Central memory CD4-positive, alpha-beta T cell (primary cell): ENCODE measurements around the gene XYLT1.
A peak's percentile ranks its signal among the peaks of the same experiment; 100 is the strongest.
"Not testable (repeated sequence)": the region's sequence is repeated elsewhere in the genome, so short reads cannot be mapped to it uniquely, and the experiment has no call there.

Experiments used
- DNase-seq: peaks from one replicate; pipeline ENCODE4 v3.0.0; 2022
- total RNA-seq, 3 experiments: gene quantifications; one replicate each; lab custom pipeline; 2026; lab: John Stamatoyannopoulos, UW

Gene XYLT1, protein sequence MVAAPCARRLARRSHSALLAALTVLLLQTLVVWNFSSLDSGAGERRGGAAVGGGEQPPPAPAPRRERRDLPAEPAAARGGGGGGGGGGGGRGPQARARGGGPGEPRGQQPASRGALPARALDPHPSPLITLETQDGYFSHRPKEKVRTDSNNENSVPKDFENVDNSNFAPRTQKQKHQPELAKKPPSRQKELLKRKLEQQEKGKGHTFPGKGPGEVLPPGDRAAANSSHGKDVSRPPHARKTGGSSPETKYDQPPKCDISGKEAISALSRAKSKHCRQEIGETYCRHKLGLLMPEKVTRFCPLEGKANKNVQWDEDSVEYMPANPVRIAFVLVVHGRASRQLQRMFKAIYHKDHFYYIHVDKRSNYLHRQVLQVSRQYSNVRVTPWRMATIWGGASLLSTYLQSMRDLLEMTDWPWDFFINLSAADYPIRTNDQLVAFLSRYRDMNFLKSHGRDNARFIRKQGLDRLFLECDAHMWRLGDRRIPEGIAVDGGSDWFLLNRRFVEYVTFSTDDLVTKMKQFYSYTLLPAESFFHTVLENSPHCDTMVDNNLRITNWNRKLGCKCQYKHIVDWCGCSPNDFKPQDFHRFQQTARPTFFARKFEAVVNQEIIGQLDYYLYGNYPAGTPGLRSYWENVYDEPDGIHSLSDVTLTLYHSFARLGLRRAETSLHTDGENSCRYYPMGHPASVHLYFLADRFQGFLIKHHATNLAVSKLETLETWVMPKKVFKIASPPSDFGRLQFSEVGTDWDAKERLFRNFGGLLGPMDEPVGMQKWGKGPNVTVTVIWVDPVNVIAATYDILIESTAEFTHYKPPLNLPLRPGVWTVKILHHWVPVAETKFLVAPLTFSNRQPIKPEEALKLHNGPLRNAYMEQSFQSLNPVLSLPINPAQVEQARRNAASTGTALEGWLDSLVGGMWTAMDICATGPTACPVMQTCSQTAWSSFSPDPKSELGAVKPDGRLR
- total RNA-seq: 7.9 to 123 (median 59.2) reads per million in 3 experiments

DNA sequence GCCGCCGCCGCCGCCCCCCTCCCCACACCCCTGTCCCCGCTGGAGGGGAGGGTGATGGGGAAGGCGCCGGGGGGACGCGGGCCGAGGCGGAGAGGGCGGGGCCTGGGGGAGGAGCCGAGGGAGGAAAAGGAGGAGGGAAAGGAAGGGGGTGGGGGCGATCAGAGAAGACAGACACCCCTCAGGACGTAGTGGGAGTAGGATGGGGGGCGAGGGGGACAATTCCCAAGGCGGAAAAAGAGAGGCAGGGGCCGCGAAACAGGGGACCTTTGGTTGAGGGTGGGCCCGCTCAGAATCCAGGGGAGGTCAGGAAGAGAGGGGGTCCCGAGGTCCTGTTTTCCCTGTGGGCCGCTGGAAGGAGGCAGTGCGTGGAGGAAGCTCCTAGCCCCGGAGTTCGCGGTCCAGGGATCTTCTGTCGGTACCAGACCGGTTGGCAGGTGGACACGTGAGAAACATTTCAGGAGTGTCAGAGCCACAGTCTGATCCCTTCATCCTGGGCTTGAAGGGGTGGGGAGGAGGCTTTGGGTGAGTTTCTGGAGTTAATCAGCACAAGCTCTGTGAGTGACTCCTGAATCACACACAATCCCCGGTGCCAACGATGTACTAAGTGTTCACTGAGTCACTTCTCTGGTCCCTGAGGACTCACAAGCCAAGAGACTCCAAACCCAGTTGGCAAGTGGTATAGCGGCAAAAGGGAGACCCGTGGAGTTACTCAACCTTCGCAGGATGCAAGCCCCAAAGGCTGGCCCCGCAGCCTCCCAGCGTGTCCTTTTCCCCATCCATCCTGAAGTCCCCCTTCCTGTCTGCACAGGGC lies at the start of gene XYLT1:
XYLT1 (minus strand) TSS at position 53 of the 811 bp plus-strand sequence. CDS start 164 bp downstream, outside the sequence.
- DNase-seq: peak; percentile 41

DNA sequence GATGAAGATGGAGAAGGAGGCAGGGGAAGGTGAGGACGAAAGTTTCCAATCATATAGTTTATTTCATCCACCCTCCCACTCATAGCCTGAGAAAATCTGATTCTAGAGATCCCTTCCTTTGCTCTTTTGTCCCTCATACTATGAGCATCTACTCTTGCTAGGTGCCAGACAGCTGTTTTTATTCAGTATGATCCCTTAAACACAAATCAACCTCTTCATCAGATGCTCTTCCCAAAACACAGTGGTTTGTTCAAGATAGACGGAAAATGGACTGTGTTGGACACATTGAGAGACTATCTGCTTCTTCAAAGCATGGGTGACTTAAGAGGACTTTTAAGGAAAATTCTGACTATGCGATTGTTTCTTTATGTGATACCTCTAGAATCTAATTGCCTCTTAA lies 49.4 kb upstream of the XYLT1 start:
- no peak for DNase-seq

DNA sequence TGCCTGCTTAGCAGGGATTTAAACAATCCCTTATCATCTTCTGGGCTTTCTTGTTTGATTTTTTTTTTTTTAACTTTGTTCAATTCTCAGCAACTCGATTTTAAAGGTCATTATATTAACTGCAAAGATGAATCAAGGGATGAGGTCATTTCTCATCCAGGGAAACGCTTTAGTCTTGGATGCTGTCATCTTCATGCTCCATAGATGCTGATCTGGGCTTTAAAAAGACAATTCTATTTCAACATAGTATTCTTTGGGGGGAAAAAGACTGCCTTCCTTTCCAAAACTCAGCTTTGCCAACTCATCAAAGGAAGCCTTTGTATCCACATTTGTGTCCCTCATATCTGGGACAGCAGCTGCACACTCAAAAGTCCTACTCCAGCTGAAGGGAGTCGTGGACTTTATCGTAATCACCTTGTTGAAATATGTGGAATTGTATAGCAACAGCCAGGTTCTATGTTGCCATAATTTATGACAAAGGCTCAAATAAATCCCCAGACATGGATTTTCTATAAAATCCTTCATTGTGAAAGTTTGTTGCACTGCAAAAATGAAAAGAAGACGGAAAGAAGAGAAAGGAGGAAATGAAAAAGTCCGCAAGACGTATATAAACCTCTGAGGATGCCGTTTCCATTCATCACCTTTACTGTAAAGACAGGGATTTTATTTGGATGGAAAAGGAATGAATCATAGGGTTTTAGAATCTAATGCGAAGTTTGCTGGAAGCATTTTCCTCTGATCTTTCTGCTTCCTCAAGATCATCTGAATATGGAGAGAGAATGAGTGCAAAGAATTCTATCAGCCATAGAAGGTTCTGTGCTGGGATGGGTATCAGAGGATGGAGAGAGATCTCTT lies 48.6 kb upstream of the XYLT1 start:
- no peak for DNase-seq

DNA sequence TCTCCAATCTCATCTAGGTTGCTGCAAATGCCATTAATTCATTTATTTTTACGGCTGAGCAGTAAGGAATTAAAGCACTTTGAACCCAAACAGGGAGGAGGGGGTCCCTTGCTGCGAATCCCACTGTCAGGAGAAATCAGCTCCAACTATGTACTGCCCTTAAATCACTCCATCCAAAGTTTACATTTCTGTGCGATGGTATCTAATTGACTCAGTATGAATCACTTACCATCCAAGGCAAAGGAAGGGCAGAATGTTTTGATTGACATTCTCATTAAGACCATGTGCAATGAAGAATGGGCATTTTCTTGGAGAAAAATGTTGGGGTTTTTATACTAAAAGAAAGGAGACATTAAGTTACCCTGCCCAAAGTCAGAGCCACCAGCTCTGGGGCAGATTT lies 47.7 kb upstream of the XYLT1 start:
- DNase-seq: no peak

DNA sequence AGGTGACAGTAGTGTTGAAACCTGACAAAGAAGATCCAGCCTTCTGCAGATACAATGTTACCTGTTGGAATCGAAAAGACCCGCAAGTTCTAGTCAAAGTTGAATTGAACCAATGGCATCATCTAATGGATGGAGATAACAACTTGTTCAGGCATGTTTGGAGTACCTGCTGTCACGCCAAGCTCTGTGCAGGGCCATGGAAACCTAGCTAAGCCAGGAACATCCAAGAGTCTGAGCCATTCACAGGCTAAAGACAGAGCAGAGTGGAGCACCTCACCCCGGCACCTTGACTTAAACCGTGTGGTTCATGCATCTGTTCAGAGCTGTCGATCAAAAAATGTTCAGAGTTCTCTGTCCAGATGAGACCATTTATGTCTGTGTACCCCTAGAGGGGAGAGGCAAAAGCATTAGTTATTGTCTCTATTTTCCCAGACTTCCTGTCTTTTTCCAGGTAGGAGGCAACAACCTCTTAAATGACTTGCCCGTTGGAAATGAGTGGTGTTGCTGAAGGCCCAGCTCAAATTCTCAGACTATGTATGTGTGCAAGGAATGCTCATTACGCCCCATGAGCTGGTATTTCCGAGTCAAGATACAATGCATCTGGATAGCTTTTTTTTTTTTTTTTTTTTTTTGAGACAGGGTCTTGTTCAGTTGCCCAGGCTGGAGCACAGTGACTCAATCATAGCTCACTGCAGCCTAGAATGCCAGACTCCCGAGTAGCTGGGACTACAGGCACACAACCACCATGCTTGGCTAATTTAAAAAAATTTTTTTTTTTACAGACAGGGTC lies 44.9 kb upstream of the XYLT1 start:
- no peak for DNase-seq

DNA sequence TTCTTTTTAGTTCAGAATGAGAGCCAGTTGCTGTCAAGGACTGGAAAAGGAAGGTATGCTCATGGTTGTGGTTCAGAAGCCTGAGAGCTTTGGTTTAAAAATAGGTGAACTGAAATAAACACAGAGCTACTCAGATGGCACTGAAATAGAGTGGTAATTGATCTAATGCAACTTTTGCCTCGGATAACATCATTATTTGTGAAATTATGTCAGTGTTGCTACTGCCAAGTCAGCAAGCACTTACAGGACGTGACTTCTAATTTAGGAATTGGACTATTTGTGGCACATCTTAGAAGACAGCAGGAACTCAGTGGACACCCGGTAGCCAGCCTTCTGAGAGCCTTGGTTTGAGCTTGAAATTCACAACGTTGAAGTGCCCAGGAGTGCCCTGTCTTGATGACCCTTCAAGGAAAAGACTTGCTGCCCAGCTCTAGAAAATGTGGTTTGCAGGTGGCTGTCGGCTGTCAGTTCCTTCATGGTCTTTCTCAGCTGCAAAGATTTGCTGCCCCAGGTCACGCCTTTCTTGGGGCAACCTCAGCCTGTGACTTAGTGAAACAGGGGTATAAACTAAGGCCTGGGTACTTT lies 42.0 kb upstream of the XYLT1 start:
- no peak for DNase-seq

DNA sequence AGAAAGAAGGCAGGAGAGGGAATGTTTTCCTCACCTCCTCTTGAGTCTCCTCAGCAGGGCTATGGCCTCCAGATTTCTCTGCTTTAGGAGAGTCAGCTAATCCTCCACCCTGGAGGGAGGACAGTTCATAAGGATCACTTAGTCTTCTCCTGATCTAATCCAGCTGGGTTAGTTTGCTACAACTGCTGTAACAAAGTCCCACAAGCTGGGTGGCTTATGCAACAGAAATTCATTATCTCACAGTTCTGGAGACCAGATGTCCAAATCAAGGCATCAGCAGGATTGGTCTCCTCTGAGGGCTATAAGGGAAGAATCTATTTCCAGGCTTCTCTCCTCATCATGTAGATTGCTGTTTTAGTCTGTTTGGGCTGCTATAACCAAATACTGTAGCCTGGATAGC lies 40.6 kb upstream of the XYLT1 start:
- DNase-seq: no peak

DNA sequence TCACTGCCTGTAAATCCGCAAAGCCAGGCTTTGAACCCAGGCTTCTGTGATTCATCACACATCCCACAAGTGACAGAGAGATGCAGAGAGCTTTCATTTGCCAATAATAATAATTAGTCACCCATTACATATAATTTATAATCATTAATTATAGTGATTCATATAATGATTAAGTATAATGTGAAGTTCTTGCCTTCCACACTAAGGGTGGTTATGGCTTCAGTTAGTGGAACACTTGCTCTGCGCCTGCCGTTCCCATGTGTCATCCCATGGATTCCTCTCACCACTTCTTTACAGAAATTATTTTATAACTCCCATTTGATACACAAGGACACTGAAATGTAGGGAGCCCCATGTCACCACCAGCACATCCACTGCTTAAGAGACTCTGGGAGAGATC lies 39.8 kb upstream of the XYLT1 start:
- no peak for DNase-seq

DNA sequence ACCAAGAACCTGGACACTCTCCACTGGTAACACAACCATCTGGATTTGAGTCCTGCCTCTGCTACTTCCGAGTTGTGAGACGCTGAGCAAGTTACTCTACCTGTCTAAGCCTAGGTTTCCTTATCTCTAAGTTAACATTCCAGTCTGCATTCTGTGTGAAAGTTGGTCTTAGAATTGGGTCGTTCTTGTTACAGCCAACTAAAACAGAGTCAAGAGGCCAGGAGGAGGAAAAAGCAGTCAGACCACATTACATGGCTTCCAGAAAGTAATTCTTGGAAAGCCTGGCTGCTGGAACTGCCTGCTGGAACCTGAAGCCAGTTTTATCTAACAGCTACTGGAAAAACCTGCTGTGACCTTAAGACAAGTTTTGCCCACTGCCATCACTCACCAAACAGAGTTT lies 38.4 kb upstream of the XYLT1 start:
- DNase-seq: no peak

DNA sequence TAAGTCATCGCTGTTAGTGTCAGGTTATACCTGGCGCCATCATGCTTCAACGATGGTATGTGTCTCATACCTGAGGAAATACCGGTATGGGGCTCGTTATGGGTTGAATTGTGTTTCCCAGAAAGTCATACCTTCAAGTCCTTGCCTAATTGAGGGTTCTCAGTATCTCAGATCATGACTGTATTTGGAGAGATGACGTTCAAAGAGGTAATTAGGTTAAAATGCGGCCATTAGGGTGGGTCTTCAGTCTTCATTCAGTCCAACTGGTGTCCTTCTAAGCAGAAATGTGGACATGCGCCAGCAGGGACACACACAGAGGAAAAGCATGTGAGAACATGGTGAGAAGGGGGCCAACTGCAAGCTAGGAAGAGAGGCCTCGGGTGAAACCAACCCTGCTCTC lies 37.5 kb upstream of the XYLT1 start:
- DNase-seq: no peak

DNA sequence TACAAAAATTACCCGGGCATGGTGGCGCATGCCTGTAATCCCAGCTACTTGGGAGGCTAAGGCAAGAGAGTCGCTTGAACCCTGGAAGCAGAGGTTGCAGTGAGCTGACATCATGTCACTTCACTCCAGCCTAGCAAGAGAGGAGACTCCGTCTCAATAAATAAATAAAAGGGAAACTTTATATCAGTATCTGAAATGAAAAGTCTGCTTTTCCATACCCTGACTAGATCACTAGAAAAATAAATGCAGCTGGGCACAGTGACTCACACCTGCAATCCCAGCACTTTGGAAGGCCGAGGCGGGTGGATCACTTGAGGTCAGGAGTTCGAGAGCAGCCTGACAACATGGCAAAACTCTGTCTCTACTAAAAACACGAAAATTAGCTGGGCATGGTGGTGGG lies 36.8 kb upstream of the XYLT1 start:
- not testable (repeated sequence) for DNase-seq

DNA sequence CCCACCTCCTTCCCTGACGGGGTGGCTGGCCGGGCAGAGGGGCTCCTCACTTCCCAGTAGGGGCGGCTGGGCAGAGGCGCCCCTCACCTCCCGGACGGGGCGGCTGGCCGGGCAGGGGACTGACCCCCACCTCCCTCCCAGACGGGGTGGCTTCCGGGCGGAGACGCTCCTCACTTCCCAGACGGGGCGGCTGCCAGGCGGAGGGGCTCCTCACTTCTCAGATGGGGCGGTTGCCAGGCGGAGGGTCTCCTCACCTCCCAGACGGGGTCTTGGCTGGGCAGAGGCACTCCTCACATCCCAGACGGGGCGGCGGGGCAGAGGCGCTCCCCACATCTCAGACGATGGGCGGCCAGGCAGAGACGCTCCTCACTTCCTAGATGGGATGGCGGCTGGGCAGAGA lies 35.1 kb upstream of the XYLT1 start:
- not testable (repeated sequence) for DNase-seq

DNA sequence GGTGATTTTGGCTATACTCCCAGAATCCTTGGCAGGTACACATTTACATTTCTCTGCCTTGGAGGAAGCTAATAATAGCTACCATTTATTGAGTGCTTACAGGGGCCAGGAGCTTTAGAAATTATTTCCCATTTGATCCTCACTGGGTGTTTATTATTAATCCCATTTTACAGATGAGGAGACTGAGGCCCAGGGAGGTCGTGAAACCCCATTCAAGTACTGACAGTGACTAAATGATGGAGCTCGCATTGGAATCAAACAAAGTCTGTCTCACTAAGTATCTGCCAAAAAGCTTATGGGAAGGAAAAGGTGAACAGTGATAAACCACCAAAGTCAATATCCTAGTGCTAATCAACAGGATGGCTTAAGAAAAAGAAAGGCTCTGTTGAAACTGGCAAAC lies 33.3 kb upstream of the XYLT1 start:
- no peak for DNase-seq

DNA sequence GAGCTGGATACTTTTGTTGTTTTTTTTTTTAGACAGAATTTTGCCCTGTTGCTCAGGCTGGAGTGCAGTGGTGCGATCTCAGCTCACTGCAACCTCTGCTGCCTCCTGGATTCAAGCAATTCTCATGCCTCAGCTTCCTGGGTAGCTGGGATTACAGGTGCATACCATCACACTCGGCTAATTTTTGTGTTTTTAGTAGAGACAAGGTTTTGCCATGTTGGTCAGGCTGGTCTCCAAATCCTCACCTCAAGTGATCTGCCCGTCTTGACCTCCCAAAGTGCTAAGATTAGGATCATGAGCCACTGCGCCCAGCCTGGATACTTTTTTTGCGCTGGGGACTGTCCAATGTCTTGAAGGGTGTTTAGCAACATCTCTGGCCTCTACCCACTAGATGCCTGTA lies 32.6 kb upstream of the XYLT1 start:
- no peak for DNase-seq

DNA sequence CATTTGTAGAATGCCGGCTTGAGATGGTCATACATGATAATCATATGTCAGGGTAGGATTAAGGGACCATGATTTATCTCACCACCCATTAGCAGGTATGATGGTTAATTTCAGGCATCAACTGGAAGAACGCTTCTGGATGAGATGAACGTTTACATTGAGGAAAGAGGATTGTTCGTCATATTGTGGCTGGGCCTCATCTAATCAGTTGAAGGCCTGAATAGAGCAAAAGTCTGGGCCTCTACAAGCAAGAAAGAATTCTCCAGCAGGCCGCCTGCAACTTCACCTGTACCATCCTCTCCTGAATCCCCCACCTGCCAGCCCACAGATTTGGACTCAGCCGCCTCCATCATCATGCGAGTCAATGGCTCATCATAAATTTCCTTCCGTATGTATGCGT lies 30.6 kb upstream of the XYLT1 start:
- no peak for DNase-seq

DNA sequence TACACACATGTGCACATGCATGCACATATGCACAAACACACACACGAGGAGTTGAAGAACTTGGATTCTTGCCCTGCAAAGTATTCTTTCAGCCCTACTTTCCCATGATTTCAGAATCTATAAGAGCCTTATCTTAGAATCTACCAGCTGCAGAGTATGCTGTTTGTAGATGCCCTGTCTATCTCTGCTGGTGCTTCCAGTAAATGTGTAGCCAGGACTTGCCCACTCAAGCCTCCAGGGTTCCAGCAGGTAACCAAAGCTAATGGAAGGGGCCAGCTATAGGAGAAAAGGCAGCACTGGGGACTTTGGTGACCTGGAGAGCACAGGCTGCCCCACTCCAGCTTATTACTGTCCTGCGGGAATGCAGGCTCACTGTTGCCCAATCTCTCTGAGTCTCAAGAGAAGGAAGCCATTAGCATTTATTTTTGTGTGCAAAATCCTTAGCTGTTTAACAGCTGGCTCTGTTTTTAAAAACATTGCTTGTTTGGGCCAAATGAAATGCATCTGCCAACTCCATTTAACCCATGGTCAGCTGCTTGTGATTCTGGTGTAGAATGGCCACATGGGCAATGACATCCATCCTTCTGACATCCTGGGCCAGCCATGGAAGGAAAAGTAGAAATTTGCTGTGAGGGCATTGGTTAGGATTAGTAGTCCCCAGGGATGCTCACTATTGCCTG lies 28.6 kb upstream of the XYLT1 start:
- no peak for DNase-seq

DNA sequence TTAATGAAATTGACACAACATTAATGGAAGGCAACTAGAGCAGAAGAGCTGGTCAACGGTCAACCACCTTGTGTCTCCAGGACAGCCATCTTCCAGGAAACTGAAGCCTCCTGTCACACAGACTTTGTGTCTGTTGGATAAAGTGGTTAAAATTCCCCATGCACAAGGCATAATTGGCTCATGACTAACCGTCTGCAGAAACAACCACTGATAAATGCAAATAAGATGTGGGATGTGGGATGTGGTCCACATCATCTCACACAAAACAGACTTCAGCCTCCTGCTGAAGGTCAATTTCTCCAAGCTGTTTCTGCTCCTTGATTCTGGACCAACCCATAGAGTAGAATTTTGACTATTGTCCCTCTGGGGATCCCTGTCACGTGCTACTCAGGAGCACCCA lies 26.9 kb upstream of the XYLT1 start:
- DNase-seq: no peak

DNA sequence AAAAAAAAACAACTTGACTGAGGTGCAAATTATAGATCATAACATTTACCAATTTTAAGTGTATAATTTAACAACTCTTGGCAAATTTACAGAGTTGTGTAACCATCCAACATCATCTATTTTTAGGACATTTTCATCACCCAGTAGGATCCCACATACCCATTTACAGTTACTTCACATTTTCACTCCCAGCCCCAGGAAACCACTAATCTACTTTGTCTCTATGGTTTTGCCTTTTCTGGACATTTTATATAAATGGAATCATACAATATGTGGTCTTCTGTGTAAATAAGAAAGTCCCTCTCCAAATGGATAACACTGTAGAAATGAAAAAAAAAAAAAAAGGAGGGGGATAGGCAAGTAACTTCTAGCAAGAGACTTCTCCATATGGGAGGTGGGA lies 26.1 kb upstream of the XYLT1 start:
- DNase-seq: no peak

DNA sequence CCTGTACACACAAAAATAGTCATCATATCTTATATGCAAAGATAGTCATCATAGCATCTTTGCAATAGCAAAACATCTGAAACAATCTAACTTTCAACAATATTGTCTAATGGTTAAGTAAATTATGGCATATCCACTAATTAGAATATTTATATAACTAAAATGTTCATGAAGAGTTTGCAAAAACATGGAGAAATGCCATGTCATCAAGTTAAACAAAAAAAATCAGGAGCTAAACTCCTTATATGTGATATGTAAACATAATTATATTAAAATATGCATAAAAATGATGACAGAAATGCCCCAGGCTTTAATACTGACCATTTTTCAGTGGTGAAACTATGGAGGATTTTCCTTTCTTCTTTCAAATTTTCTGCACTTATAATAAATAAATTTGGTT lies 22.3 kb upstream of the XYLT1 start:
- no peak for DNase-seq

DNA sequence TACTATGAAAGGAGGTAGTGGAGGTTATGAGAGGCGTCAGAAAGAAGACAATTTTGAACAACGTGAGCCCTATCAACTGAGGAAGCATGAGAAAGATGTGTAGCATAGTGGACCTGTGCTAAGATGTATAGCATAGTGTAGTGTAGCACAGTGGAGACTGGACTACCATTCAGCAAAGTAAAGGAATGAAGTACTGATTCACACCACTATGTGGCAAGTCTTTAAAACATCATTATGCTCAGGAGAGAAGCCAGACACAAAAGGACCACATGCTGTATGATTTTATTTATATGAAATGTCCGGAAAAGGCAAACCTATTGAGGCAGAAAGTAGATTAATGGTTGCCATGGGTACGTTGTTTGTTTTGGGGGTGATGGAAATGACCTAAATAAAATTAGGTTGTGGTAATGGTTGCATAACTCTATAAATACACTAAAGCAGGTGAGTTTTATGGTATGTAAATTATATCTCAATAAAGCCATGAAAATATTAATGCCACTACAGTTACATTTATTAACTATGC lies 20.4 kb upstream of the XYLT1 start:
- peak; percentile 11 for DNase-seq
